Measurements from ENCODE around the gene FSTL5. TPM values are rescaled to one million over a fixed set of nuclear protein-coding genes. Genes with fewer than 3 reads are reported as not detected.
A peak's percentile ranks its signal among the peaks of the same experiment; 100 is the strongest.

FSTL5 gene
- total RNA-seq, 2 donors from 2014 or later: 0.24 to 1.1 TPM

DNA sequence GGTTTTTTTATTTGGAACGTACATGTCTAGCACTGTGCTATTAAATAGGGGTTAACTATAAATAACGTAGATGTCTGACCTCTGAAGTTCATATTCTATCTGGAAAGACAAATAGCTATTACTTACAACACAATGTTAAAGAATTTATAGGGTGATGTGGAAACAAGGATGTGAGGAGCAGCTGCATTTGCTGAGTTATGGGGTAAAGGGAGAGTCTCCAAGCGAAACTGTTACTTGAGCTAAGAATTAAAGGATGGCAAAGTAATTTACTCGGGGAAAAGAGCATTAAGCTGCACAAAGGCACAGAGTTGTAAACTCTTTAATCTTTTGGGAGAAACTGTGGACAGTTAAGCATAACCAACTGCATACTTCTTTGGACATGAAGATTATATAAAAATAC lies 117.7 kb downstream of the FSTL5 start:
- H3K36me3 Mint-ChIP-seq (ENCODE audit: low read depth): no peaks in the 10 kb centered on the region
- Histone ChIP-seq H3K9me3 (ENCODE audit: control insufficient read depth, low read length) (no peaks in the 10 kb centered on the region), H3K9ac (ENCODE audit: extremely low read depth, low read length, poor library complexity, severe bottlenecking) (no peak overlapping the region), H3K4me3 (ENCODE audit: low read length) (no peak overlapping the region), H3K36me3 (ENCODE audit: control insufficient read depth, insufficient read depth, low read length) (no peaks in the 10 kb centered on the region), H3K27me3 (ENCODE audit: control insufficient read depth, insufficient read depth, low read length, poor library complexity, severe bottlenecking) (no peaks in the 10 kb centered on the region), H3K4me1 (ENCODE audit: control insufficient read depth, insufficient read depth, low read length) (no peaks in the 10 kb centered on the region), H3K27ac (ENCODE audit: low read depth, low read length) (no peak overlapping the region)
- no peak overlapping the region for H3K4me3 Mint-ChIP-seq
- H3K4me1 Mint-ChIP-seq: peaks cover 9% of the 10 kb centered on the region
- H3K27me3 Mint-ChIP-seq (ENCODE audit: insufficient read depth): no peaks in the 10 kb centered on the region
- H3K9me3 Mint-ChIP-seq: no peaks in the 10 kb centered on the region
- 59 to 62% methylated on average over 2 to 3 of the region's 4 CpGs for WGBS, 2 experiments (ENCODE audit: insufficient coverage in 1 of 2, insufficient read length in 1 of 2)
- TF ChIP-seq, protein P1, sequence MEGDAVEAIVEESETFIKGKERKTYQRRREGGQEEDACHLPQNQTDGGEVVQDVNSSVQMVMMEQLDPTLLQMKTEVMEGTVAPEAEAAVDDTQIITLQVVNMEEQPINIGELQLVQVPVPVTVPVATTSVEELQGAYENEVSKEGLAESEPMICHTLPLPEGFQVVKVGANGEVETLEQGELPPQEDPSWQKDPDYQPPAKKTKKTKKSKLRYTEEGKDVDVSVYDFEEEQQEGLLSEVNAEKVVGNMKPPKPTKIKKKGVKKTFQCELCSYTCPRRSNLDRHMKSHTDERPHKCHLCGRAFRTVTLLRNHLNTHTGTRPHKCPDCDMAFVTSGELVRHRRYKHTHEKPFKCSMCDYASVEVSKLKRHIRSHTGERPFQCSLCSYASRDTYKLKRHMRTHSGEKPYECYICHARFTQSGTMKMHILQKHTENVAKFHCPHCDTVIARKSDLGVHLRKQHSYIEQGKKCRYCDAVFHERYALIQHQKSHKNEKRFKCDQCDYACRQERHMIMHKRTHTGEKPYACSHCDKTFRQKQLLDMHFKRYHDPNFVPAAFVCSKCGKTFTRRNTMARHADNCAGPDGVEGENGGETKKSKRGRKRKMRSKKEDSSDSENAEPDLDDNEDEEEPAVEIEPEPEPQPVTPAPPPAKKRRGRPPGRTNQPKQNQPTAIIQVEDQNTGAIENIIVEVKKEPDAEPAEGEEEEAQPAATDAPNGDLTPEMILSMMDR (conservative IDR thresholded peaks at IDR 0.05): no peak
- no peak overlapping the region for H3K27ac Mint-ChIP-seq
- no peak for DNase-seq

DNA sequence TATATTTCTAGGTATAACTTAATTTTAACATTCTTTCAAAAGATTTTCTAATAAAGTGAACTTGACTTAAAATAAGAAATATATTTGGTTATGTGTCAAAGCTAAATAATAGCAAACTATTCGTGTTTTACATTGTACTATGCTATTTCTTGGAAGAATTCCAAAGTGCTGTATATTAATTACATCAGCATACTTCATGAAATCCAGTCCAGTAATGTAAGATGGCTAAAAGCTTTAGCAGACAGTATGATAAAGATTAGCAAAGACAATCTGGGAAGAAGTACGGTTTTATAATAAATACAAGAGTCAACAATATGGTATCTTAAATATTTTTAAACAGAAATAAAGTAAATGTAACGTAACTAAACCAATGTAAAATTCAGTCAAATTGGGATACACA lies 125.7 kb downstream of the FSTL5 start:
- no peak overlapping the region for H3K9ac ChIP-seq (ENCODE audit: extremely low read depth, low read length, poor library complexity, severe bottlenecking)
- H3K27ac Mint-ChIP-seq: no peak overlapping the region
- H3K36me3 Mint-ChIP-seq (ENCODE audit: low read depth): no peaks in the 10 kb centered on the region
- H3K9me3 Mint-ChIP-seq: no peaks in the 10 kb centered on the region
- no peak overlapping the region for H3K4me3 ChIP-seq (ENCODE audit: low read length)
- no peak overlapping the region for H3K27ac ChIP-seq (ENCODE audit: low read depth, low read length)
- TF ChIP-seq, protein P1 (conservative IDR thresholded peaks at IDR 0.05): no peak
- H3K36me3 ChIP-seq (ENCODE audit: control insufficient read depth, insufficient read depth, low read length): no peaks in the 10 kb centered on the region
- H3K4me3 Mint-ChIP-seq: no peak overlapping the region
- no peaks in the 10 kb centered on the region for H3K4me1 ChIP-seq (ENCODE audit: control insufficient read depth, insufficient read depth, low read length)
- peaks cover 11% of the 10 kb centered on the region for H3K27me3 Mint-ChIP-seq (ENCODE audit: insufficient read depth)
- 92 to 100% methylated on average over 1 to 2 of the region's 3 CpGs for WGBS, 2 experiments (ENCODE audit: insufficient coverage in 1 of 2, insufficient read length in 1 of 2)
- H3K27me3 ChIP-seq (ENCODE audit: control insufficient read depth, insufficient read depth, low read length, poor library complexity, severe bottlenecking): peaks cover 20% of the 10 kb centered on the region
- peaks cover 8% of the 10 kb centered on the region for H3K4me1 Mint-ChIP-seq
- H3K9me3 ChIP-seq (ENCODE audit: control insufficient read depth, low read length): no peaks in the 10 kb centered on the region
- DNase-seq: no peak

DNA sequence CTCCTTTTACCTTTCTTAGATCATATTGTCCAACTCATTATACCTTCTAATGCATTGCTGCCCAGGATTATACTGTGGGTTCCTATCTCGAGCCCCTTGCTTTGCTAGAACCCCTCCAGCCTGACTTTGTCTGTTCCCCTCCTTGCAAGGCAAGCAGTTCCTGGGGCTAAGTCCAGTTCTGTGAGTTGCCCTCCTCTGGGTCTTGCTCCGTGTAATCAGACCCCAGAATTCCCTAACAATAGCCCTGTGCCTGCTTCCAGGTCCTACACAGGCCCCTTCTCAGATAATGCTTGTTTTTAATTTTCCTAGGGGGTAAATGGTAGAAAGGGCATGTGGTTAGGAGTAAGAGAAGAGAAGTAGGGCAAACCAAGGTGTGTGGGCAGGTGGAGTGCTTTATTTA lies 145.9 kb downstream of the FSTL5 start:
- H3K4me3 ChIP-seq (ENCODE audit: low read length): no peak overlapping the region
- TF ChIP-seq, protein P1 (conservative IDR thresholded peaks at IDR 0.05): no peak
- Mint-ChIP-seq H3K4me3 (no peak overlapping the region), H3K9me3 (no peaks in the 10 kb centered on the region), H3K27me3 (ENCODE audit: insufficient read depth) (no peaks in the 10 kb centered on the region), H3K27ac (no peak overlapping the region), H3K36me3 (ENCODE audit: low read depth) (no peaks in the 10 kb centered on the region), H3K4me1 (no peaks in the 10 kb centered on the region)
- no peaks in the 10 kb centered on the region for H3K4me1 ChIP-seq (ENCODE audit: control insufficient read depth, insufficient read depth, low read length)
- H3K27ac ChIP-seq (ENCODE audit: low read depth, low read length): no peak overlapping the region
- H3K36me3 ChIP-seq (ENCODE audit: control insufficient read depth, insufficient read depth, low read length): no peaks in the 10 kb centered on the region
- peak; percentile 44 for DNase-seq
- WGBS, 2 experiments (ENCODE audit: insufficient coverage in 1 of 2, insufficient read length in 1 of 2): 52 to 100% methylated on average over 1 to 2 of the region's 2 CpGs
- no peaks in the 10 kb centered on the region for H3K9me3 ChIP-seq (ENCODE audit: control insufficient read depth, low read length)
- no peak overlapping the region for H3K9ac ChIP-seq (ENCODE audit: extremely low read depth, low read length, poor library complexity, severe bottlenecking)
- no peaks in the 10 kb centered on the region for H3K27me3 ChIP-seq (ENCODE audit: control insufficient read depth, insufficient read depth, low read length, poor library complexity, severe bottlenecking)

Measured in endodermal cell (in vitro differentiated cells).